Sigmoid colon (tissue), 7 donors: ENCODE measurements around the gene PBX2. TPM values are rescaled to one million over a fixed set of nuclear protein-coding genes. Genes with fewer than 3 reads are reported as not detected.
A peak's percentile ranks its signal among the peaks of the same experiment; 100 is the strongest.

Source experiments
- DNase-seq: peaks from one replicate; pipeline ENCODE4 v3.0.0-alpha.2; 2019
- H3K27ac ChIP-seq, 4 donors: fragments of 200-600 bp; sonication (generic); one replicate each; pipeline ENCODE4 v1.5.1; 2016 to 2019; ENCODE audit warnings: mild to moderate bottlenecking in 1 of 4
- H3K27me3 ChIP-seq, 3 donors: fragments of 200-600 bp; sonication (generic); one replicate each; pipeline ENCODE4 v1.5.1; 2019; ENCODE audit warnings: mild to moderate bottlenecking in 1 of 3
- H3K36me3 ChIP-seq, 4 donors: fragments of 200-600 bp; sonication (generic); one replicate each; pipeline ENCODE4 v1.5.1; 2016 to 2019
- H3K4me1 ChIP-seq, 4 donors: fragments of 200-600 bp; sonication (generic); one replicate each; pipeline ENCODE4 v1.5.1; 2017 to 2019
- H3K4me3 ChIP-seq, 4 donors: fragments of 200-600 bp; sonication (generic); one replicate each; pipeline ENCODE4 v1.5.1; 2017 to 2019; ENCODE audit warnings: mild to moderate bottlenecking in 2 of 4, moderate library complexity in 1 of 4
- H3K9me3 ChIP-seq, 4 donors: fragments of 200-600 bp in 3 of 4; sonication (generic) in 3 of 4; one replicate each; pipeline versions ENCODE4 v1.5.1 to v1.6.1; 2013 to 2019
- CTCF ChIP-seq, 4 experiments: fragments of 450-650 bp in 3 of 4; fragments of 200-600 bp in 1 of 4; IDR thresholded peaks; one replicate each; pipeline ENCODE4 v1.5.1; 2016 to 2019; ENCODE audit warnings: antibody characterized with exemption in 4 of 4, mild to moderate bottlenecking in 3 of 4, moderate library complexity in 2 of 4
- EP300 ChIP-seq, 4 donors: sonication (generic); formaldehyde crosslinking; IDR thresholded peaks; one replicate each; pipeline ENCODE4 v1.6.1; 2017; ENCODE audit warnings: antibody characterized with exemption in 4 of 4
- POLR2A ChIP-seq, 2 donors: fragments of 450-650 bp; IDR thresholded peaks; one replicate each; pipeline ENCODE4 v1.6.1; 2016; ENCODE audit warnings: antibody characterized with exemption in 2 of 2, mild to moderate bottlenecking in 2 of 2, moderate library complexity in 2 of 2
- POLR2AphosphoS5 ChIP-seq, 4 donors: sonication (generic); formaldehyde crosslinking; IDR thresholded peaks; one replicate each; pipeline ENCODE4 v1.6.1; 2017; ENCODE audit warnings: antibody characterized with exemption in 4 of 4
- WGBS, 2 donors: extraction: QIAGEN DNeasy Blood & Tissue Kit; methylation state at CpG; one replicate each; pipeline ENCODE4 v1.1.7; 2013; 5-methylcytosine and 5-hydroxymethylcytosine counted together
- intact Hi-C: fragments of 100-400 bp; cut with DNase I; formaldehyde crosslinking; loops from one replicate; pipeline ENCODE4 v1.15.1; 2023
- polyA plus RNA-seq, 3 donors: library from polyadenylated mRNA; stranded (reverse); fragments of 200-250 nt; gene quantifications; one replicate each; pipeline ENCODE4 v1.2.3, GENCODE V29; 2013
- total RNA-seq, 4 donors: library from RNA; depleted of rRNA; stranded (reverse); fragments of >200 nt; gene quantifications; one replicate each; pipeline ENCODE4 v1.1.0, GENCODE V29; 2016
- donor health status: healthy with polysubstance abuse.
- donor health status: Bipolar disorder and iron deficiency.
- donor health status: healthy.

The PBX2 gene
- total and polyA plus RNA-seq, 7 donors: 16.6 to 67.7 (median 54.2) TPM

GRCh38 chr6:32184084-32184640, 5.8 kb downstream of the PBX2 start, which contains the start of gene AGER:
TSS of gene AGER (minus strand) at chr6:32184253. CDS start at chr6:32184222, 31 bp downstream.
- H3K36me3 ChIP-seq: peaks cover 13 to 66% (median 23%) of the 10 kb centered on the region in 4 donors
- no peak for DNase-seq
- H3K27ac ChIP-seq: peak within 1 kb of the TSS; percentile 83 to 100 (median 96)
- intact Hi-C loops: no loop called here
- WGBS, 2 donors: 82 to 83% methylated on average over 6 of the region's 6 CpGs
- no peak for TF ChIP-seq CTCF (IDR thresholded peaks at IDR 0.05)
- TF ChIP-seq POLR2AphosphoS5 (IDR thresholded peaks at IDR 0.05): no peak
- no peak for TF ChIP-seq POLR2A (IDR thresholded peaks at IDR 0.05)
- no peak for TF ChIP-seq EP300 (IDR thresholded peaks at IDR 0.05)
- H3K27me3 ChIP-seq: no peaks in the 10 kb centered on the region
- H3K4me3 ChIP-seq: no peak within 1 kb of the TSS
- H3K4me1 ChIP-seq: peaks cover 0 to 76% (median 52%) of the 10 kb centered on the region in 4 donors
- no peaks in the 10 kb centered on the region for H3K9me3 ChIP-seq

- DNase-seq: no peak
- TF ChIP-seq POLR2AphosphoS5 (IDR thresholded peaks at IDR 0.05): no peak
- no peak for TF ChIP-seq POLR2A (IDR thresholded peaks at IDR 0.05)
- TF ChIP-seq EP300 (IDR thresholded peaks at IDR 0.05): no peak
- no peak for TF ChIP-seq CTCF (IDR thresholded peaks at IDR 0.05)
- no peaks in the 10 kb centered on the region for H3K9me3 ChIP-seq
- peak overlapping the region; percentile 83 to 100 (median 96) for H3K27ac ChIP-seq
- H3K4me1 ChIP-seq: peaks cover 0 to 77% (median 51%) of the 10 kb centered on the region in 4 donors
- intact Hi-C loops: no loop called here
- WGBS, 2 donors: 85 to 88% methylated on average over 15 of the region's 15 CpGs
- peaks cover 13 to 66% (median 23%) of the 10 kb centered on the region in 4 donors for H3K36me3 ChIP-seq
- no peak overlapping the region for H3K4me3 ChIP-seq
- H3K27me3 ChIP-seq: no peaks in the 10 kb centered on the region
These were observed 6.4 kb downstream of the PBX2 start for GRCh38 chr6:32183483-32184083.

GRCh38 chr6:32183030-32183429, 7.0 kb downstream of the PBX2 start:
- Histone ChIP-seq H3K4me1 (peaks cover 0 to 71% (median 46%) of the 10 kb centered on the region in 4 donors), H3K27ac (peak overlapping the region; percentile 83 to 100 (median 96)), H3K4me3 (no peak overlapping the region), H3K9me3 (no peaks in the 10 kb centered on the region), H3K36me3 (peaks cover 13 to 65% (median 23%) of the 10 kb centered on the region in 4 donors), H3K27me3 (no peaks in the 10 kb centered on the region)
- DNase-seq: no peak
- TF ChIP-seq EP300 (IDR thresholded peaks at IDR 0.05): no peak
- 80 to 85% methylated on average over 3 of the region's 3 CpGs for WGBS, 2 donors
- intact Hi-C loops: no loop called here

- H3K9me3 ChIP-seq: no peaks in the 10 kb centered on the region
- H3K4me1 ChIP-seq: peaks cover 0 to 67% (median 41%) of the 10 kb centered on the region in 4 donors
- DNase-seq: no peak
- H3K27me3 ChIP-seq: no peaks in the 10 kb centered on the region
- peaks cover 13 to 60% (median 21%) of the 10 kb centered on the region in 4 donors for H3K36me3 ChIP-seq
- intact Hi-C loops: no loop called here
- TF ChIP-seq CTCF (IDR thresholded peaks at IDR 0.05): no peak
- TF ChIP-seq POLR2AphosphoS5 (IDR thresholded peaks at IDR 0.05): no peak
- no peak for TF ChIP-seq EP300 (IDR thresholded peaks at IDR 0.05)
- no peak for TF ChIP-seq POLR2A (IDR thresholded peaks at IDR 0.05)
- no peak overlapping the region for H3K4me3 ChIP-seq
- WGBS, 2 donors: 90 to 92% methylated on average over 10 of the region's 10 CpGs
- H3K27ac ChIP-seq: peak overlapping the region; percentile 19 to 99 (median 88)
These were observed 7.4 kb downstream of the PBX2 start for GRCh38 chr6:32182555-32182981.

- Histone ChIP-seq H3K4me3 (no peak overlapping the region), H3K4me1 (peaks cover 0 to 62% (median 39%) of the 10 kb centered on the region in 4 donors), H3K27me3 (no peaks in the 10 kb centered on the region), H3K36me3 (peaks cover 13 to 55% (median 18%) of the 10 kb centered on the region in 4 donors), H3K27ac (peak overlapping the region; percentile 19 to 99 (median 88)), H3K9me3 (no peaks in the 10 kb centered on the region)
- WGBS, 2 donors: 61 to 89% methylated on average over 10 of the region's 10 CpGs
- no peak for TF ChIP-seq POLR2AphosphoS5 (IDR thresholded peaks at IDR 0.05)
- no peak for TF ChIP-seq POLR2A (IDR thresholded peaks at IDR 0.05)
- TF ChIP-seq CTCF (IDR thresholded peaks at IDR 0.05): no peak
- no peak for TF ChIP-seq EP300 (IDR thresholded peaks at IDR 0.05)
- DNase-seq: no peak
- intact Hi-C loops: no loop called here
These were observed 8.0 kb downstream of the PBX2 start for GRCh38 chr6:32181915-32182529.
